HCT116 (cell line): ENCODE results near the gene TPT1. TPM values are rescaled to one million over a fixed set of nuclear protein-coding genes. Genes with fewer than 3 reads are reported as not detected.

Experiments
- ATAC-seq: fragments of 200-7000 bp; cut with Tn5 transposase; 2 replicates; pipeline ENCODE4 v1.9.1; 2020; ENCODE audit warnings: mild to moderate bottlenecking, moderate library complexity
- BruUV-seq: library from RNA; stranded (reverse); fragments of 400-500 nt; replicated peaks from 2 replicates; lab custom pipeline; 2021; lab: Mats Ljungman, UMichigan
- CTCF ChIA-PET: fragments of 300-600 bp; sonication (Branson Sonifier 250); formaldehyde crosslinking; loops from one replicate; lab custom pipeline; 2021; ENCODE audit warnings: antibody characterized with exemption; lab: Charles Lee
- POLR2A ChIA-PET: fragments of 300-600, 350-600 bp; sonication (Branson Sonifier 250); formaldehyde crosslinking; loops from one replicate; lab custom pipeline; 2021; ENCODE audit warnings: antibody characterized with exemption; lab: Charles Lee
- RAD21 ChIA-PET, 2 experiments: fragments of 300-600 bp; sonication (Branson Sonifier 250); formaldehyde crosslinking; loops; one replicate each; lab custom pipeline; 2023; ENCODE audit warnings: low total read pairs in 2 of 2; ENCODE audit not compliant: uncharacterized antibody in 2 of 2, unreplicated experiment in 2 of 2, low non-redundant PET in 1 of 2; lab: Charles Lee
- DNase-seq: peaks from one replicate; pipeline ENCODE4 v3.0.0-alpha.2; 2010; ENCODE audit warnings: low read depth, low spot score
- H2AFZ ChIP-seq: fragments of 200-600 bp; shearing (Covaris generic), sonication (generic); 2 replicates; pipeline ENCODE4 v1.6.1; 2017; ENCODE audit warnings: low read depth, mixed run types, mixed read lengths, antibody characterized with exemption, low read length; ENCODE audit not compliant: poor library complexity, severe bottlenecking
- H3K27ac ChIP-seq: 2 replicates; pipeline ENCODE4 v1.5.1; 2012; ENCODE audit warnings: low read depth, low read length
- H3K27me3 ChIP-seq: fragments of 200-600 bp; sonication (generic); 2 replicates; pipeline ENCODE4 v1.6.1; 2016; ENCODE audit warnings: mixed run types, low read length, mixed read lengths; ENCODE audit not compliant: insufficient read depth
- H3K36me3 ChIP-seq, 2 experiments: fragments of 200-500 bp in 1 of 2; fragments of 200-600 bp in 1 of 2; sonication (Bioruptor generic) in 1 of 2; sonication (generic) in 1 of 2; 2 replicates each; pipeline versions ENCODE4 v1.5.1 to v1.6.1; 2014 to 2016; ENCODE audit warnings: low read length in 2 of 2, inconsistent platforms in 1 of 2, mixed read lengths in 1 of 2, mixed run types in 1 of 2; ENCODE audit not compliant: insufficient read depth in 2 of 2, control insufficient read depth in 1 of 2
- H3K4me1 ChIP-seq, 2 experiments: fragments of 200-600 bp in 1 of 2; sonication (generic) in 1 of 2; 2 replicates each; pipeline versions ENCODE4 v1.5.1 to v1.6.1; 2012 to 2017; ENCODE audit warnings: low read length in 2 of 2, inconsistent platforms in 1 of 2, mild to moderate bottlenecking in 1 of 2, mixed read lengths in 1 of 2, mixed run types in 1 of 2, moderate library complexity in 1 of 2; ENCODE audit not compliant: insufficient read depth in 2 of 2, control insufficient read depth in 1 of 2
- H3K4me2 ChIP-seq: fragments of 200-600 bp; sonication (generic); 2 replicates; pipeline ENCODE4 v1.6.1; 2017; ENCODE audit warnings: mixed run types, low read length, mixed read lengths
- H3K4me3 ChIP-seq, 2 experiments: fragments of 200-600 bp in 1 of 2; sonication (generic) in 1 of 2; replicated peaks in 1 of 2; 2 replicates each; pipeline ENCODE4 v1.5.1; 2011 to 2016; ENCODE audit warnings: low read length in 2 of 2, control low read depth in 1 of 2, low read depth in 1 of 2, mild to moderate bottlenecking in 1 of 2, mixed read lengths in 1 of 2, mixed run types in 1 of 2
- H3K79me2 ChIP-seq: fragments of 200-600 bp; sonication (generic); 2 replicates; pipeline ENCODE4 v1.6.1; 2017; ENCODE audit warnings: mild to moderate bottlenecking, mixed run types, low read length, moderate library complexity, mixed read lengths; ENCODE audit not compliant: insufficient read depth
- H3K9ac ChIP-seq: fragments of 200-600 bp; sonication (generic); 2 replicates; pipeline ENCODE4 v1.6.1; 2016; ENCODE audit warnings: low read length, mixed read lengths
- H3K9me2 ChIP-seq: fragments of 200-600 bp; sonication (generic), shearing (Covaris generic); 2 replicates; pipeline ENCODE4 v1.6.1; 2017; ENCODE audit warnings: mixed run types, mild to moderate bottlenecking, moderate library complexity; ENCODE audit not compliant: insufficient read depth
- H3K9me3 ChIP-seq, 2 experiments: fragments of 200-500 bp in 1 of 2; fragments of 200-600 bp in 1 of 2; sonication (Bioruptor generic) in 1 of 2; sonication (generic) in 1 of 2; 2 replicates each; pipeline ENCODE4 v1.6.1; 2014 to 2017; ENCODE audit warnings: low read length in 2 of 2, mixed read lengths in 2 of 2, inconsistent platforms in 1 of 2, low read depth in 1 of 2, mild to moderate bottlenecking in 1 of 2, mixed run types in 1 of 2, moderate library complexity in 1 of 2; ENCODE audit not compliant: control insufficient read depth in 1 of 2, insufficient read depth in 1 of 2
- H4K20me1 ChIP-seq: fragments of 200-600 bp; sonication (generic), shearing (Covaris generic); 2 replicates; pipeline ENCODE4 v1.6.1; 2017; ENCODE audit warnings: mixed run types, mild to moderate bottlenecking, moderate library complexity; ENCODE audit not compliant: insufficient read depth
- CEBPB ChIP-seq: IDR thresholded peaks from 2 replicates; pipeline ENCODE4 v1.6.1; 2012; ENCODE audit warnings: low read depth
- EGR1 ChIP-seq: IDR thresholded peaks from 2 replicates; pipeline ENCODE4 v1.6.1; 2012; ENCODE audit warnings: low read depth
- EZH2 ChIP-seq: fragments of 200-600 bp; sonication (generic); IDR thresholded peaks from 2 replicates; pipeline ENCODE4 v1.6.1; 2017; ENCODE audit warnings: antibody characterized with exemption, mixed run types
- MAX ChIP-seq: IDR thresholded peaks from 2 replicates; pipeline ENCODE4 v1.6.1; 2012
- POLR2A ChIP-seq: IDR thresholded peaks from 2 replicates; pipeline ENCODE4 v1.7.0; 2011; ENCODE audit warnings: borderline replicate concordance; ENCODE audit not compliant: insufficient read depth, insufficient read length; ENCODE audit errors: extremely low read depth
- POLR2AphosphoS5 ChIP-seq: IDR thresholded peaks from 2 replicates; pipeline ENCODE4 v1.6.1; 2011; ENCODE audit warnings: mild to moderate bottlenecking, low read depth, low read length, moderate library complexity
- RAD21 ChIP-seq: IDR thresholded peaks from 2 replicates; pipeline ENCODE4 v1.6.1; 2012; ENCODE audit warnings: low read depth, mild to moderate bottlenecking
- SP1 ChIP-seq: IDR thresholded peaks from 2 replicates; pipeline ENCODE4 v1.6.1; 2012; ENCODE audit warnings: low read depth
- SRF ChIP-seq: IDR thresholded peaks from 2 replicates; pipeline ENCODE4 v1.6.1; 2012; ENCODE audit warnings: low read depth
- ZNF274 ChIP-seq: fragments of 200-500 bp; sonication (Bioruptor generic); IDR thresholded peaks from 2 replicates; pipeline ENCODE4 v1.6.1; 2014; ENCODE audit warnings: mild to moderate bottlenecking, low read depth, low read length, inconsistent platforms
- intact Hi-C: fragments of 100-400 bp; cut with micrococcal nuclease; formaldehyde crosslinking; loops from 2 replicates; pipeline ENCODE4 v1.10.0; 2022
- total RNA-seq: library from RNA; stranded (reverse); gene quantifications from one replicate; pipeline ENCODE4 v1.2.1, GENCODE V29; 2021; ENCODE audit not compliant: unreplicated experiment
- TF ChIP-seq, protein P1 (sequence below): IDR thresholded peaks from 2 replicates; pipeline ENCODE4 v1.6.1; 2012; ENCODE audit warnings: low read depth
- TF ChIP-seq, protein P2 (sequence below): IDR thresholded peaks from 2 replicates; pipeline ENCODE4 v1.6.1; 2011; ENCODE audit warnings: mild to moderate bottlenecking, low read length, moderate library complexity; ENCODE audit not compliant: insufficient replicate concordance; ENCODE audit errors: extremely low read depth

Gene TPT1
- total RNA-seq, 1 experiment from 2014 or later = 2,859 TPM

DNA sequence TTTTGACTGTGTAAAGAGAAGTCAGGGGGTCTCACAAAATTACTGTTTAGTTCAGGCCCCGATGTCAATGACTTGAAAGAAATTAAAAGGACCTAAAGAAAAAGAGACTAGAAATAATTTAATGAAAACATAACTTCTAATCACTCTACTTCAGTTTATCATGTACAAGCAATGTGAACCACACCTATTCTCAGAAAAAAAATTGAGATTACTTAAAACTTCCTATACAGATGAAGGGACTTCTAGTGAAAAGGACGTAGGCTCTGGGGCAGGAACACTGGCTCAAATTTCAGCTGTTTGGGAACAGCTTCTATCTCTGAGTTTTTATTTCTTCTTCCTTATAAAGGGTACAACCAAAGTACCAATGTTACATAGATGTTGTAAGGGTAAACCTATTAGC is 38.0 kb downstream of the TPT1 start:
- BruUV-seq = no TSS peak
- CTCF ChIA-PET = no interaction called here
- H2AFZ ChIP-seq = no peak overlapping the region
- DNase-seq (no peak), ATAC-seq (no peak)
- RAD21 ChIA-PET = no interaction called here
- H3K9me2 ChIP-seq = no peaks in the 10 kb centered on the region
- POLR2A ChIA-PET = no interaction called here
- no peaks in the 10 kb centered on the region for H3K27me3 ChIP-seq
- no peak overlapping the region for H3K4me3 ChIP-seq
- no peak overlapping the region for H3K27ac ChIP-seq
- H3K4me1 ChIP-seq = peaks cover 0 to 7% of the 10 kb centered on the region in 2 experiments; a peak in 1 of 4 replicates
- H3K9me3 ChIP-seq = no peaks in the 10 kb centered on the region
- H3K79me2 ChIP-seq = no peaks in the 10 kb centered on the region
- H3K4me2 ChIP-seq = no peak overlapping the region
- TF ChIP-seq SRF = no peak
- TF ChIP-seq EGR1 = no peak
- no peak for TF ChIP-seq CEBPB
- TF ChIP-seq, protein P1, sequence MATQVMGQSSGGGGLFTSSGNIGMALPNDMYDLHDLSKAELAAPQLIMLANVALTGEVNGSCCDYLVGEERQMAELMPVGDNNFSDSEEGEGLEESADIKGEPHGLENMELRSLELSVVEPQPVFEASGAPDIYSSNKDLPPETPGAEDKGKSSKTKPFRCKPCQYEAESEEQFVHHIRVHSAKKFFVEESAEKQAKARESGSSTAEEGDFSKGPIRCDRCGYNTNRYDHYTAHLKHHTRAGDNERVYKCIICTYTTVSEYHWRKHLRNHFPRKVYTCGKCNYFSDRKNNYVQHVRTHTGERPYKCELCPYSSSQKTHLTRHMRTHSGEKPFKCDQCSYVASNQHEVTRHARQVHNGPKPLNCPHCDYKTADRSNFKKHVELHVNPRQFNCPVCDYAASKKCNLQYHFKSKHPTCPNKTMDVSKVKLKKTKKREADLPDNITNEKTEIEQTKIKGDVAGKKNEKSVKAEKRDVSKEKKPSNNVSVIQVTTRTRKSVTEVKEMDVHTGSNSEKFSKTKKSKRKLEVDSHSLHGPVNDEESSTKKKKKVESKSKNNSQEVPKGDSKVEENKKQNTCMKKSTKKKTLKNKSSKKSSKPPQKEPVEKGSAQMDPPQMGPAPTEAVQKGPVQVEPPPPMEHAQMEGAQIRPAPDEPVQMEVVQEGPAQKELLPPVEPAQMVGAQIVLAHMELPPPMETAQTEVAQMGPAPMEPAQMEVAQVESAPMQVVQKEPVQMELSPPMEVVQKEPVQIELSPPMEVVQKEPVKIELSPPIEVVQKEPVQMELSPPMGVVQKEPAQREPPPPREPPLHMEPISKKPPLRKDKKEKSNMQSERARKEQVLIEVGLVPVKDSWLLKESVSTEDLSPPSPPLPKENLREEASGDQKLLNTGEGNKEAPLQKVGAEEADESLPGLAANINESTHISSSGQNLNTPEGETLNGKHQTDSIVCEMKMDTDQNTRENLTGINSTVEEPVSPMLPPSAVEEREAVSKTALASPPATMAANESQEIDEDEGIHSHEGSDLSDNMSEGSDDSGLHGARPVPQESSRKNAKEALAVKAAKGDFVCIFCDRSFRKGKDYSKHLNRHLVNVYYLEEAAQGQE = no peak
- TF ChIP-seq, protein P2, sequence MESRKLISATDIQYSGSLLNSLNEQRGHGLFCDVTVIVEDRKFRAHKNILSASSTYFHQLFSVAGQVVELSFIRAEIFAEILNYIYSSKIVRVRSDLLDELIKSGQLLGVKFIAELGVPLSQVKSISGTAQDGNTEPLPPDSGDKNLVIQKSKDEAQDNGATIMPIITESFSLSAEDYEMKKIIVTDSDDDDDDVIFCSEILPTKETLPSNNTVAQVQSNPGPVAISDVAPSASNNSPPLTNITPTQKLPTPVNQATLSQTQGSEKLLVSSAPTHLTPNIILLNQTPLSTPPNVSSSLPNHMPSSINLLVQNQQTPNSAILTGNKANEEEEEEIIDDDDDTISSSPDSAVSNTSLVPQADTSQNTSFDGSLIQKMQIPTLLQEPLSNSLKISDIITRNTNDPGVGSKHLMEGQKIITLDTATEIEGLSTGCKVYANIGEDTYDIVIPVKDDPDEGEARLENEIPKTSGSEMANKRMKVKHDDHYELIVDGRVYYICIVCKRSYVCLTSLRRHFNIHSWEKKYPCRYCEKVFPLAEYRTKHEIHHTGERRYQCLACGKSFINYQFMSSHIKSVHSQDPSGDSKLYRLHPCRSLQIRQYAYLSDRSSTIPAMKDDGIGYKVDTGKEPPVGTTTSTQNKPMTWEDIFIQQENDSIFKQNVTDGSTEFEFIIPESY = no peak
- no peak for TF ChIP-seq MAX
- TF ChIP-seq RAD21 = no peak
- no peak for TF ChIP-seq POLR2AphosphoS5
- TF ChIP-seq POLR2A = no peak
- no peak for TF ChIP-seq SP1
- TF ChIP-seq EZH2 = no peak
- TF ChIP-seq ZNF274 = no peak
- TF ChIP-seq, all 23 proteins: peak for 0
- intact Hi-C loops = loop anchor here (10.0 kb wide), 2 partner anchors 818 to 1398 kb away; no protein-coding TSS in a partner anchor
- Histone ChIP-seq H3K36me3 (no peaks in the 10 kb centered on the region), H3K9ac (no peak overlapping the region), H4K20me1 (no peaks in the 10 kb centered on the region)
